Activated naive CD4-positive, alpha-beta T cell treated with anti-CD3 and anti-CD28 coated beads, Interleukin-2, amount 50 U/mL, for 24 hours (primary cell): ENCODE data around the gene SLC35F3.
"Not testable (repeated sequence)": the region's sequence is repeated elsewhere in the genome, so short reads cannot be mapped to it uniquely, and the experiment has no call there.

Experiments
- H3K27ac Mint-ChIP-seq: one replicate; pipeline ENCODE4 v1.8.0; 2021; ENCODE audit warnings: mild to moderate bottlenecking, mixed read lengths
- H3K27me3 Mint-ChIP-seq: one replicate; pipeline ENCODE4 v1.8.0; 2021; ENCODE audit warnings: mixed read lengths
- H3K36me3 Mint-ChIP-seq: one replicate; pipeline ENCODE4 v1.8.0; 2021; ENCODE audit warnings: mixed read lengths
- H3K4me1 Mint-ChIP-seq: one replicate; pipeline ENCODE4 v1.8.0; 2021; ENCODE audit warnings: mixed read lengths
- H3K4me3 Mint-ChIP-seq: one replicate; pipeline ENCODE4 v1.8.0; 2021; ENCODE audit warnings: mild to moderate bottlenecking, mixed read lengths
- H3K9me3 Mint-ChIP-seq: one replicate; pipeline ENCODE4 v1.8.0; 2021; ENCODE audit warnings: mixed read lengths

The SLC35F3 gene

GRCh38 chr1:234175363-234175762 lies 270.9 kb downstream of the SLC35F3 start:
- no peak overlapping the region for H3K4me3 Mint-ChIP-seq
- peaks cover 12% of the 10 kb centered on the region for H3K4me1 Mint-ChIP-seq
- H3K9me3 Mint-ChIP-seq = no peaks in the 10 kb centered on the region
- H3K36me3 Mint-ChIP-seq = peaks cover 1% of the 10 kb centered on the region
- H3K27me3 Mint-ChIP-seq = peaks cover 11% of the 10 kb centered on the region
- no peak overlapping the region for H3K27ac Mint-ChIP-seq

DNA sequence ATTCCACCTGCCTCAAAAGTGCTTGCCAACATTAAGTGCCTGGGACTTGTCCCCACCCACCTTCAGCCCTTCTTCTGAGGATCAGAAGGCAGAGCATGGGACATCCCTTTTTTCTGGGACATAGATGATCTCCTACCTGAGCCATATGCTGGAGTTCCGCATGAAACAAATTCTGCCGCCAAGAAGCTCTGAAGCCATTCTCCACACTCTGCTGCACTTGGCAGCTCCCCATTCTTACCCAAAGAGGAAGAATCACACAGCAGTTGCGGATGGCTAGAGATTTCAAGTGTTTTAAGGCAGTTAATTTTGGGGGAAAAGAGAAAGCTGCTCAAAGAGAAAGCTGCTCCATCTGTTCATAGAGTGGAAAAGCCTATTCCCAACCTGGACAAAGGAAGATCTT lies 271.5 kb downstream of the SLC35F3 start:
- Mint-ChIP-seq H3K4me1 (peaks cover 6% of the 10 kb centered on the region), H3K4me3 (no peak overlapping the region), H3K27me3 (peaks cover 13% of the 10 kb centered on the region), H3K36me3 (peaks cover 1% of the 10 kb centered on the region), H3K27ac (no peak overlapping the region), H3K9me3 (no peaks in the 10 kb centered on the region)

- H3K27ac Mint-ChIP-seq, H3K9me3 Mint-ChIP-seq, H3K4me3 Mint-ChIP-seq, H3K36me3 Mint-ChIP-seq, H3K4me1 Mint-ChIP-seq: not testable (repeated sequence)
- H3K27me3 Mint-ChIP-seq = peaks cover 17% of the 10 kb centered on the region
Measured at GRCh38 chr1:234176847-234177246, 272.4 kb downstream of the SLC35F3 start.

- Mint-ChIP-seq H3K9me3 (peaks cover 5% of the 10 kb centered on the region), H3K4me3 (no peak overlapping the region), H3K36me3 (no peaks in the 10 kb centered on the region), H3K27me3 (peaks cover 22% of the 10 kb centered on the region), H3K27ac (no peak overlapping the region), H3K4me1 (no peaks in the 10 kb centered on the region)
Measured at GRCh38 chr1:234185438-234185837, 281.0 kb downstream of the SLC35F3 start.

- no peak overlapping the region for H3K4me3 Mint-ChIP-seq
- H3K27ac Mint-ChIP-seq = no peak overlapping the region
- peaks cover 9% of the 10 kb centered on the region for H3K9me3 Mint-ChIP-seq
- no peaks in the 10 kb centered on the region for H3K4me1 Mint-ChIP-seq
- peaks cover 24% of the 10 kb centered on the region for H3K27me3 Mint-ChIP-seq
- H3K36me3 Mint-ChIP-seq = peaks cover 2% of the 10 kb centered on the region
Measured at GRCh38 chr1:234186037-234186688, 281.7 kb downstream of the SLC35F3 start.

DNA sequence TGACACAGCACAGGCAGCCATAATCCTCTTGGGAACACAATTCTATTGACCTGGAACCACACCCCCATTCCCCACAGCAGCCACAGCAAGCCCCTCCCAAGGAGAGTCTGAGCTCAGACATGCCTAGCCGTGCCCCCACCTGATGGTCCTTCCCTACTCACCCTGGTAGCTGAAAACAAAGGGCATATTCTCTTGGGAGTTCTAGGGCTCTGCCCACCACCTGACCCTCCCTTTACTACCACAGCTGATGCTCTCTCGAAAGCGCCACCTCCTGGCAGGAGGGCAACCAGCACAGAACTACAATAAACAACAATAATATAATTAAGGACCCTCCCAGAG lies 283.9 kb downstream of the SLC35F3 start:
- H3K4me1 Mint-ChIP-seq = no peaks in the 10 kb centered on the region
- H3K4me3 Mint-ChIP-seq = no peak overlapping the region
- H3K27ac Mint-ChIP-seq = no peak overlapping the region
- H3K36me3 Mint-ChIP-seq = peaks cover 2% of the 10 kb centered on the region
- H3K9me3 Mint-ChIP-seq = peaks cover 9% of the 10 kb centered on the region
- peaks cover 26% of the 10 kb centered on the region for H3K27me3 Mint-ChIP-seq

DNA sequence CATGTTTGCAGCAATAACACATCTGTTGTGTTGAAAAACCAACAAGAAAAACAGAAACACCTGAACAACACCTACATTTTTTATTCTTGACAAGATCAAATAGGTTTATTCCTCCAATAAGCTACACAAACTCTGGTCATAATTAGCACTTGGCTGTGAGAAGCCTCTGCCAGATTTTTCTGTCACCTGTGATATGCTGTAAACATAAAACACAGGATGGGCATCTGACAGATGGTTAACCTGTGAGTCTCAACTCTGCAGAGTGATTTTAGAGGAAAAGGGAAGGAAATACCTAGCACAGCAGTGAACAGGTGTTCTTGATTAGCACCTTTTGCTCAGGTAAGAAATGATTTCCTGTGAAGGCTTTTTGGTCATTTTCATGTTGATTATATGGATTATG lies 293.4 kb downstream of the SLC35F3 start:
- no peaks in the 10 kb centered on the region for H3K36me3 Mint-ChIP-seq
- no peaks in the 10 kb centered on the region for H3K9me3 Mint-ChIP-seq
- H3K4me3 Mint-ChIP-seq = no peak overlapping the region
- no peaks in the 10 kb centered on the region for H3K4me1 Mint-ChIP-seq
- H3K27ac Mint-ChIP-seq = no peak overlapping the region
- H3K27me3 Mint-ChIP-seq = peaks cover 16% of the 10 kb centered on the region

DNA sequence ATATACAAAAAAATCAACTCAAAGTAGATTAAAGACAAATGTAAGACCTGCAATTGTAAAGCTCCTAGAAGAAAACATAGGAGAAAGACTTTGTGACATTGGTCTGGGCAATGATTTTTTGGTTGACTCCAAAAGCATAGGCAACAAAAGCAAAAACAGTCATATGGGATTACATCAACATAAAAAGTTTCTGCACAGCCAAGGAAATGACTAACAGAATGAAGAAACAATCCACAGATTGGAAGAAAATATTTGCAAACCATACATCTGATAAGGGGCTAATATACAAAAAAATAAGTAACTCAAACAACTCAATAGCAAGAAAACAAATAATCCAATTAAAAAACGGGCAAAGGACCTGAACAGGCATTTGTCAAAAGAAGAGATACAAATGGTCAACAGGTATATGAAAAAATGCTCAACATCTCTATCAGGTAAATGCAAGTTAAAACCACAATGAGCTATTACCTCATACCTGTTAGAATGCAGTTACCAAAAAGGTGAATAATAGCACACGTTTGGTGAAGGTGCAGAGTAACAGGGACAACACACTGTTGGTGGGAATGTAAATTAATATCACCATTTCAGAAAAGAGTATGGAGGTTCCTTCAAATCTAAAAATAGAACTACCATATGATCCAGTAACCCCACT lies 295.1 kb downstream of the SLC35F3 start:
- Mint-ChIP-seq H3K9me3 (no peaks in the 10 kb centered on the region), H3K27ac (no peak overlapping the region), H3K36me3 (no peaks in the 10 kb centered on the region), H3K4me1 (no peaks in the 10 kb centered on the region), H3K4me3 (no peak overlapping the region), H3K27me3 (peaks cover 10% of the 10 kb centered on the region)

- Mint-ChIP-seq H3K4me3 (no peak overlapping the region), H3K36me3 (no peaks in the 10 kb centered on the region), H3K4me1 (no peaks in the 10 kb centered on the region), H3K27ac (no peak overlapping the region), H3K9me3 (no peaks in the 10 kb centered on the region), H3K27me3 (peaks cover 5% of the 10 kb centered on the region)
Measured at GRCh38 chr1:234200566-234200965, 296.1 kb downstream of the SLC35F3 start.

- no peak overlapping the region for H3K27ac Mint-ChIP-seq
- no peaks in the 10 kb centered on the region for H3K9me3 Mint-ChIP-seq
- H3K36me3 Mint-ChIP-seq = no peaks in the 10 kb centered on the region
- H3K27me3 Mint-ChIP-seq = peaks cover 5% of the 10 kb centered on the region
- no peaks in the 10 kb centered on the region for H3K4me1 Mint-ChIP-seq
- H3K4me3 Mint-ChIP-seq = no peak overlapping the region
Measured at GRCh38 chr1:234201600-234201999, 297.1 kb downstream of the SLC35F3 start.

- H3K4me1 Mint-ChIP-seq = no peaks in the 10 kb centered on the region
- H3K27me3 Mint-ChIP-seq = no peaks in the 10 kb centered on the region
- no peaks in the 10 kb centered on the region for H3K9me3 Mint-ChIP-seq
- H3K4me3 Mint-ChIP-seq = no peak overlapping the region
- H3K27ac Mint-ChIP-seq = no peak overlapping the region
- H3K36me3 Mint-ChIP-seq = no peaks in the 10 kb centered on the region
Measured at GRCh38 chr1:234205966-234206365, 301.5 kb downstream of the SLC35F3 start.

GRCh38 chr1:234206651-234207284 lies 302.3 kb downstream of the SLC35F3 start:
- Mint-ChIP-seq H3K4me1 (no peaks in the 10 kb centered on the region), H3K36me3 (no peaks in the 10 kb centered on the region), H3K4me3 (no peak overlapping the region), H3K27me3 (no peaks in the 10 kb centered on the region), H3K9me3 (no peaks in the 10 kb centered on the region), H3K27ac (no peak overlapping the region)

- no peaks in the 10 kb centered on the region for H3K9me3 Mint-ChIP-seq
- H3K36me3 Mint-ChIP-seq = no peaks in the 10 kb centered on the region
- H3K27ac Mint-ChIP-seq = no peak overlapping the region
- no peak overlapping the region for H3K4me3 Mint-ChIP-seq
- H3K4me1 Mint-ChIP-seq = peaks cover 7% of the 10 kb centered on the region
- no peaks in the 10 kb centered on the region for H3K27me3 Mint-ChIP-seq
Measured at GRCh38 chr1:234208351-234208750, 303.9 kb downstream of the SLC35F3 start.

GRCh38 chr1:234208791-234209190 lies 304.3 kb downstream of the SLC35F3 start:
- no peak overlapping the region for H3K4me3 Mint-ChIP-seq
- no peaks in the 10 kb centered on the region for H3K9me3 Mint-ChIP-seq
- H3K27me3 Mint-ChIP-seq = no peaks in the 10 kb centered on the region
- no peak overlapping the region for H3K27ac Mint-ChIP-seq
- no peaks in the 10 kb centered on the region for H3K36me3 Mint-ChIP-seq
- H3K4me1 Mint-ChIP-seq = peaks cover 12% of the 10 kb centered on the region

GRCh38 chr1:234210429-234210828 lies 306.0 kb downstream of the SLC35F3 start:
- not testable (repeated sequence) for H3K4me3 Mint-ChIP-seq, H3K27me3 Mint-ChIP-seq, H3K9me3 Mint-ChIP-seq, H3K27ac Mint-ChIP-seq, H3K36me3 Mint-ChIP-seq
- peaks cover 14% of the 10 kb centered on the region for H3K4me1 Mint-ChIP-seq

GRCh38 chr1:234211855-234212254 lies 307.4 kb downstream of the SLC35F3 start:
- not testable (repeated sequence) for H3K27me3 Mint-ChIP-seq, H3K36me3 Mint-ChIP-seq, H3K27ac Mint-ChIP-seq, H3K9me3 Mint-ChIP-seq, H3K4me3 Mint-ChIP-seq
- peaks cover 27% of the 10 kb centered on the region for H3K4me1 Mint-ChIP-seq
